DMS53 (cell line): ENCODE measurements around the gene FYCO1.

Experiments used
- DNase-seq: peaks from one replicate; lab custom pipeline; 2025; lab: John Stamatoyannopoulos, UW

The FYCO1 gene

GRCh38 chr3:45965253-45965652 lies 30.4 kb downstream of the FYCO1 start:
- DNase-seq = no peak

DNA sequence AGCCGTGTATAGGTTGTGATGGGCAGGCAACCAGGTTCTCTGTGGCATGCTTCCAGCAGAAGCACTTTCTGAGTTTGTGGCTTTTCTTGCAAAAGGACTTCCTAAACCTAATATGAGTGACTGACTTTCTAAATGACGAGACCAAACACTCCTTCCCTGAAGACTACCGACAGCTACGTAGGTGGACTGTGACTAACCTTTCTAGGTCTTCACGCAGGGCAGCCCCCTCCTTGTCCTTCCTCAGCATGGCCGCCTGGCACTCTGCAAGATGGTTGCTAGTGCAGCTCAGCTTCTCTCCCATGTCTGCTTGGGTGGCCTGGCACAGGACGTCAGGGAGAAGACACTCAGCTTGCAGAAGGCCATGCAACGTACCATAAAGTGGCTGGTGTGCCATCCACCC lies 31.5 kb downstream of the FYCO1 start:
- no peak for DNase-seq

DNA sequence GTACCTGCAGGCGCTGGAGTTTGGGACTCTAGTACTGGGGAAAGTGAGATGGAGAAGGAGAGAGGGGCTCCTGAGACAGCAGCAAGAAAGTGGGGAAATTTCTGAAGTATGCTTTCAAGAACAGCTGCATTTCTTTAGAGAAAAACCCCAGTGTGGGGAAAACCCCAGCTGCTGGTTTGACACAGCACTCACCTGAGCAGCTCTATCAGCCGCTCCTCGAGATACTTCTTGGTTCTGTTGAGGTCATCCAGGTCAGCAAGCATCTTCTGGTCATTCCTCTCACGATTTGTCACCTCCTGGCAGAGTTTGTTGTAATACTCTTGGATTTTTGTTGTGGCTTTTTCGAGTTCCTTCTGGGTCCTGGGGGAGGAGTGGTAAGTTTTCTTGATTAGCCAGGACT lies 33.6 kb downstream of the FYCO1 start:
- no peak for DNase-seq

- no peak for DNase-seq
Observed at GRCh38 chr3:45960289-45960688, 35.3 kb downstream of the FYCO1 start.

GRCh38 chr3:45959201-45959600 lies 36.4 kb downstream of the FYCO1 start:
- DNase-seq = no peak

- no peak for DNase-seq
Observed at GRCh38 chr3:45958321-45958791, 37.3 kb downstream of the FYCO1 start.

DNA sequence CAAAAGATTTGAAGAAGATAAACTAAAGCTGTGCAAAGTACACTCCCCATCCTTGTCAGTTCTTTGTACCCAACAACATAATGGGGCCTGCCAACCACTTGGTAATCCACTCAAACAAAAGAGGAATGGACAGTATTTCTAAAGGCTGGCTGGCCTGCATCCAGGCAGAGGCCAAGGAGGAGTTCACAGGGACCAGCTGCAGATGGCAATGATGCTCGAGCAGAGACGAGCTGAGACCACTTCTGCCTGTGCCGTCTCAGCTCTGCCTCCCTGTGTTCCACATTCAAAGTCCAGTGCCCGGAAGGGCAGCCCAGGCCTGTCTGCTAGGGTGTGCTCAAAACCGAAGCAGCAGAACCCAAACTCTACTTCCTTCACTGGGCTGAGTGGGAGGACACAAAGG lies 38.0 kb downstream of the FYCO1 start:
- DNase-seq = no peak

DNA sequence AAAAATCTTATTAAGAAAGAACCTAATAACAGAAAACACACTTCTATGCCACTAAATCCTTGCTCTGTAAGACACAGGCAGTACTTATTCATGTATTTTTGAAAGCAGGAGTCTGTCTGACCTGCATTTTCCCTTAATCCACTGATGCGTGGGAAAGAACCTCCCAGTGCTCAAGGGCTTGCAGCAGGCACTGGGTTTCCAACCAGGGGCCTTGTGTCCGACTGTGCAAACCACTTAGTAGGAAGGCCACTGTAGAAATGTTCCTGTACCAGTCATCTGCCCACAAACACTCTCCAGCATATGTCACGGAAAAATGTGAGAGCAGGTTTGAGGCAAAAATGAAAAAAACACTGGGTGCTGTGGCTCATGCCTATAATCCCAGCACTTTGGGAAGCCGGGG lies 39.9 kb downstream of the FYCO1 start:
- no peak for DNase-seq

- DNase-seq = no peak
Observed at GRCh38 chr3:45955017-45955647, 40.5 kb downstream of the FYCO1 start.

DNA sequence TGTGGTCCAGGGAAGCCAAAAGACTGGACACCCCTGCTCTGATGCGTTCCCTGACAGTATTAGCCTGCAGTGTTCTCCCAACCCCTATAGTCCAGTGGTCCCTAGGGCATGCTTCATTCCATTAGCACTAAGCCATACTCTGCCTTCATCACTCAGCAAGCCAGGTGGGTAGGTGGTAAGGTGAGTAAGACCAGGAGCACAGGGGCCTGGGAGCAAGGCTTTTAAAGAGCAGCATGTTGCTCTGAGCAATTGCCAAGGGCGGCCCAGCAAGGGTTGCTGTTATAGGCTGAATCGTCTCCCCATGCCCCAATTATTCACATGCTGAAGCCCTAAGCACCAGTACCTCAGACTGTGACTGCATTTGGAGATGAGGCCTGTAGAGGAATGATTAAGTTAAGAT lies 41.3 kb downstream of the FYCO1 start:
- DNase-seq = no peak

GRCh38 chr3:45953536-45953935 lies 42.1 kb downstream of the FYCO1 start:
- DNase-seq = no peak

DNA sequence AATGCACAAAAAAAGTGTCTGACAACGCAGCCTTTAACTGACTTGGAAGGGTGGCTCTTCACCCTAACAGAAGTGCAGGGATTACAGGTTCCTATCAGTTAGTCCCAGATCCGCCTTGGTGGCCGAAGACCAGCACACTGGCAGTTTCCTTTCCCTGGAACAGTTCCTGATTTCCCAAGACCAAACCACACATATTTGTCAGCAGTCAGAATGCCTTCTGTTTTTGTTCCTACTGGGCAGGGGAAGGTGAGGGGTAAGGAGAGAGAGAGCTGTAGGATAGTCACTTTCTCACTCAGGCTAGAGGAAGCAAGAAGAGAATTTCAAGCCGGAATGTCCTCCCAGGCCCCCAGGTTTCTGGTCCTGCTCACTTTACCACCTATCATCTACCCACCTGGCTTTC lies 43.2 kb downstream of the FYCO1 start:
- DNase-seq = no peak

GRCh38 chr3:45951946-45952345 lies 43.7 kb downstream of the FYCO1 start:
- DNase-seq = no peak

DNA sequence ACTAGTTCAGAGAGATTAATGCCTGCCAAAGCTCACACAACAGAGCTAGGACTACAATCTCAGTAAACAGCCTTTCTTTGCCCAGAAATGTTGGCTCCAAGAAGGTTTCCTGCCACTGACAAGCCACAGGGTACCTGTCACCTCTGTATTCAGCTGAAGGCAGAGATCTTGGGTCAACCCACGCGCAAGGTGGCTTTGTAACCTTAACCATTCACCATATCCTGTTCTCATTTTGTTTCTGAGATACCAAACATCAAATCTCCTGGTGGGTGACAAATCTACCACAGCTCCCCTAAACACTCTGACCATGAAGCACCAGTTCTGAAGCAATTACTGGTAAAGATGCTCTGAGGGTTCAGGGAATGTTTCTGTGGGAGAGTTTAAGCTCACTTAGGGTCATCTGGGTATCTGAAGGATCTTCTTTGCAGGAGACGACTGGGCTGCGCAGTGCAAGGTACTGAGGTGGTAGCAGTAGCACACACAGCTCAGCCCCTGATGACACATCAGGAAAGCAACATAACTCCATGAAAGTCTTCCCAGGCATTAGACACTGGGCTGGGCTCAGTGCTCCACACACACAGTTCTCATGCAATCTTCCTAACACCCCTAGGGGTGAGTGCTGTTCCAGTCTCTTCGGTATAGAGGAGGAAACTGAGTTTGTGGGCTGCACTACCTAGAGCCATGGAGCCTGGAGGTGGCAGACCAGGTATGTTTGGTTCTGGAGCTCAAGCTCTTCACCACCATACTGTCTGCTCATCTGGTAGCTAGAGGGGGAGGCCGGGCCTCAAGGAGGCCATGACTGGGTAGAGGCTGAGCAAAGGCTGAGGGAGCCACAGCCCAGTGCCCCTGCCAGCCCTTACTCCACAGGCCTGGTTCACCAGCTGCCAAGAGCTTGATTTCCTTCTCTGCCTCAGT lies 44.7 kb downstream of the FYCO1 start:
- no peak for DNase-seq

DNA sequence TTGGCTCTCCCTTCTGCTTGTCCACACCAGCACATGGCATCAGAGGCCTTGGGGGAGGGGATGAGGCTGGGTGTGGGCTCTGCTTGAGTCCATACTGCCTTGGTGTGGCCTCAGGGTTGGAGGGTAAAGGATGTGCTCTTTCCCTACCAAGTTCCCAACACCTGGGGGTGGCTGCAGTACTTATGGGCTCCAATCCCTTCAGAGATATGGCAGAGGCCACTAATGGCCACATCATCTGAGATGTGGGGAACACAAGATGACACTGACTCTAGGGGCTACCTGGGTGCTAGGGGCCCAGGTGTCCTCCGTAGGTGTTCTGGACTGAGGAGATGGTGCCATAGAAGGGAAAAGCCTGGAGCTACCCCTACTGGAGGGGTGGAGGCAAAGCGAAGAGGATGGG lies 45.5 kb downstream of the FYCO1 start:
- DNase-seq = no peak

DNA sequence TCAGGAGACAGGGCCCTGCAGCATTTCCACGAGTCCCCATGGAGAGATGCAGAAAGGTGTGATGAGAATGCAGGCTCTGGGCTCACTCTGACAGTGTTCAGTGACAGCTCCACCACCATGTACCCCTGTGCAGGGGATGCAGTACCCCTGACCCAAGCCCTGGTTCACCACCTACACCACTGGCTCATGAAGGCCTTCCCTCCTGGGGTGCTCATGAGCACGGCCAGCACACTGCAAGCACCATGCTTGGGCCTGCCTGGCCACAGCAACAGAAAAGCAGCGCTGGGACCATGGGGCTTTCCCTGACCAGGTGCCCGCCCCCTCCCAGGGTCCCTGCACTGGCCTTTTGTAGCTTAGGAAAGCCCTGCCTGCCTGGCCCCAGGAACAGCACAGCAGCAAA lies 46.2 kb downstream of the FYCO1 start:
- DNase-seq = no peak

GRCh38 chr3:45948881-45949280 lies 46.7 kb downstream of the FYCO1 start:
- no peak for DNase-seq

DNA sequence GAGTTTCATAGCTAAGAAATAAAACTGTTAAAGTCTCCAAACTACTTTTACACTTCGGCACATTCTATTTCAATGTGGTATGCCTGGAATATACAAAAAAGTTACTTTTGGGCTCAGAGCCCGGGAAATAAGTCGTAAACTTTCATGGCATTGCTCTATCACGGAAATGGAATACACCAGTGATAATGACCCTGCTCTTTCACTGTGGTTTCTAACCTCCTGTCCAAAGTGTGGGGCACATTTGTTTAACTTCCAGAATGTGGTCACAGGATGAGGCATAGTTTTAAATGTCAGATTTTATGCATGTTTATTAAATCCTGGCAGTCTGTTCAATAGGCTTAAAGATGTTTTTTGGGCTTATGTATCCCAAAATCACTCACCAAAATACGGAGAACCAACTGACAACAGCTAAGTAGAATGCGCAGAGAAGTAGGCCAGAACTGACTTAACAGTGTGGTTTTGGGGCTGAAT lies 47.3 kb downstream of the FYCO1 start:
- DNase-seq = no peak

GRCh38 chr3:45947361-45947760 lies 48.3 kb downstream of the FYCO1 start:
- no peak for DNase-seq

DNA sequence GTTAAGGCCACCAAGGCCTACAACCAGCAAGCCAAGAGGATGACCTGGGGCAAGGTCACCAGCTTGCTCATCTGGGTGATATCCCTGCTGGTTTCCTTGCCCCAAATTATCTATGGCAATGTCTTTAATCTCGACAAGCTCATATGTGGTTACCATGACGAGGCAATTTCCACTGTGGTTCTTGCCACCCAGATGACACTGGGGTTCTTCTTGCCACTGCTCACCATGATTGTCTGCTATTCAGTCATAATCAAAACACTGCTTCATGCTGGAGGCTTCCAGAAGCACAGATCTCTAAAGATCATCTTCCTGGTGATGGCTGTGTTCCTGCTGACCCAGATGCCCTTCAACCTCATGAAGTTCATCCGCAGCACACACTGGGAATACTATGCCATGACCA lies 48.7 kb downstream of the FYCO1 start:
- no peak for DNase-seq

DNA sequence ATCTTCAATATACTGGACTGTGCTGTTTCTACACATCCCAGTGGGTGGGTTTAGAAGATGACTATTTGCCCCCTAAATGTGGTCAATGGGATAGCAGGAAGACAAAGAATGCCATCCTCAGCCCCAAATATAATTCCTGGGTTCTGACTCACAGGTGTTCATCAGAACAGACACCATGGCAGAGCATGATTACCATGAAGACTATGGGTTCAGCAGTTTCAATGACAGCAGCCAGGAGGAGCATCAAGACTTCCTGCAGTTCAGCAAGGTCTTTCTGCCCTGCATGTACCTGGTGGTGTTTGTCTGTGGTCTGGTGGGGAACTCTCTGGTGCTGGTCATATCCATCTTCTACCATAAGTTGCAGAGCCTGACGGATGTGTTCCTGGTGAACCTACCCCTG lies 49.3 kb downstream of the FYCO1 start:
- DNase-seq = no peak

- no peak for DNase-seq
Observed at GRCh38 chr3:45944830-45945620, 50.6 kb downstream of the FYCO1 start.
